H54 (cell line): Measurements from ENCODE around the gene DPCD.

Source experiments
- DNase-seq: peaks from one replicate; pipeline ENCODE4 v3.0.0; 2011; ENCODE audit warnings: low spot score, mixed read lengths; ENCODE audit not compliant: insufficient read length
- FAIRE-seq: peaks from 3 replicates; lab custom pipeline; 2011; peaks lifted over from hg19 to GRCh38; lab: Jason Lieb, UNC
- POLR2A ChIP-seq: IDR thresholded peaks from 2 replicates; pipeline ENCODE4 v1.6.1; 2011; ENCODE audit warnings: low read depth, mild to moderate bottlenecking, low read length

The DPCD gene

GRCh38 chr10:101658975-101659374 is 70.9 kb downstream of the DPCD start:
- FAIRE-seq (no peak), DNase-seq (no peak)
- no peak for TF ChIP-seq POLR2A
